Activated CD8-positive, alpha-beta memory T cell treated with anti-CD3 and anti-CD28 coated beads for 24 hours (primary cell): ENCODE measurements around the gene CISH.

Experiments
- DNase-seq: peaks from one replicate; pipeline ENCODE4 v3.0.0-alpha.2; 2020

The CISH gene

GRCh38 chr3:50635066-50635465 lies 23.5 kb upstream of the CISH start:
- no peak for DNase-seq

- no peak for DNase-seq
Observed at GRCh38 chr3:50633230-50633790, 21.7 kb upstream of the CISH start.

GRCh38 chr3:50632450-50632849 lies 20.9 kb upstream of the CISH start:
- no peak for DNase-seq

DNA sequence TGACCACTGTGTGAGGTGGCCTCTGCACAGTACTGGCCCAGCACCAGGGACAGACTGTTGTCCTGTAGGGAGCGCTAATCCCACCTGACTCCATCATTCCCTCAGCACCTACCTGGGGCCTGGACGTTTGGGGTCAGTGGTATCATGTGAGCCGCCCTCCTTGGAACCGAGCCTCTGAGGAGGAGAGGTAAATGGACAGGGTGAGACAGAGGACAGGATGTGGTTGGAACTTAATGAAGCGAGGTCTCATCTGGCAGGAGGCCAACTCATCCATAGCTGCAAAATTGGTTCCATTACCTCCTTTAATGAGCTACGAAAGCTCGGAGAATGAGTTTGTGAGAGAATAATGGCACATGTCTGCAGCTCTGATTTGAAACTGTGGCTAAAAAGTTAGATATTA lies 19.3 kb upstream of the CISH start:
- no peak for DNase-seq

DNA sequence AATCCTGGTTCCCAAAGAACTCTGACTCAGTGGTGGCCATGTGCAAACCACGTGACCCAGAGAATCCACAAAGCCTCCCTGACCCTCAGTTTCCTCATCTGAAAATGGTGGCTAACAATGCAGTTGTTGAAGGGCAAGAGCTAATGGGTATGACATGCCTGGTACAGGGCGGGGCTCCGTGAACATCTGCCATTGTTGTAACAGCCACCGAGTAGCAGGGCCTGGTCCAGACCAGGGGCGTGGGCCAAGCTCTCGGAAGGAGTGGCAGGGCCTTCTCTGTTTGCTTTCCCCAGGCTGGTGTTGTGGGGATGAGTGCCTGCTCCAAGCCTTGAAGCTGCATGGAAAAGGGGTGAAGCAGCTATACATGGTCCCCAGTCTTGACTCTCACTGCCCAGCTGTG lies 18.8 kb upstream of the CISH start:
- DNase-seq: no peak

- DNase-seq: no peak
Observed at GRCh38 chr3:50628601-50629000, 17.0 kb upstream of the CISH start.

GRCh38 chr3:50627407-50628051 lies 16.0 kb upstream of the CISH start:
- DNase-seq: no peak

GRCh38 chr3:50626401-50626800 lies 14.8 kb upstream of the CISH start:
- DNase-seq: no peak

GRCh38 chr3:50625231-50626182 lies 13.9 kb upstream of the CISH start:
- no peak for DNase-seq

GRCh38 chr3:50624634-50625033 lies 13.1 kb upstream of the CISH start:
- no peak for DNase-seq

- peak; percentile 80 for DNase-seq
Observed at GRCh38 chr3:50623840-50624474, 12.4 kb upstream of the CISH start.

GRCh38 chr3:50622881-50623280 lies 11.3 kb upstream of the CISH start:
- no peak for DNase-seq

DNA sequence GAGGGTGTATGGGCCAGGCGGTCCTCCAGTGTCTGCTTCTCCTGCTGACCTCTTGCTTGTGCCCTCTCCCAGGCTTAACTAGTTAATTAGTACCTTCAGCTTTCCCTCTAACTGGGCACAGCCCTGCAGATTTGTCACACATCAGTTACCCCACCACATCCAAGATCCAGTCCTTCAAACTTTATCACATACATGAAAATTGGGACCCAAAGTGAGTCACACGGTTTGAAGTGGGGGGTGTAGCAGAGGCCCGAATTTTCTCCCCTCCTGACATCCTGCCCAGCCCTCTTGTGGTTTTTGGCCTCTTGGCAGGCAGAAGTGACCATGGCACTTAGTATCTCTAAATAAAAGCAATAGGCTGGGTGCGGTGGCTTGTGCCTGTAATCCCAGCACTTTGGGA lies 9.2 kb upstream of the CISH start:
- no peak for DNase-seq

DNA sequence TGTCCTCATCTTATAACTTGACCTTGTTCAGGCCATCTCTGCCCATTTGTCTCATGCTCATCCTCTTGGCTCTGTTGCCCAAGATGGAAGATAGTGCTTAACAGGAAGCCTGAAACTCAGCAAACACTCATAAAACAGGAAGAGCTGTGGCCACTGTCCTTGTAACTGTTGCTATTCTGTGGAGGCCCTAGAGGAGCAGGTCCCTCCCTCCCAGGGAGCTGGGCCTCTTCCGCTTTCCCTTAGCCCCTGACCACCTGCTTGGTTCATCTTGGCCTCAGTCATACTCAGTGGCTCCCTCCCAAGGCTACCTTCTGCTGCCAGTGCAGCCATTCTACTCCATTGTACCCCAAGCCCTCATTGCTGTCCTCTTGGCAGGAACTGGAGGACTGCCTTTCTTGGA lies 8.8 kb upstream of the CISH start:
- DNase-seq: no peak

DNA sequence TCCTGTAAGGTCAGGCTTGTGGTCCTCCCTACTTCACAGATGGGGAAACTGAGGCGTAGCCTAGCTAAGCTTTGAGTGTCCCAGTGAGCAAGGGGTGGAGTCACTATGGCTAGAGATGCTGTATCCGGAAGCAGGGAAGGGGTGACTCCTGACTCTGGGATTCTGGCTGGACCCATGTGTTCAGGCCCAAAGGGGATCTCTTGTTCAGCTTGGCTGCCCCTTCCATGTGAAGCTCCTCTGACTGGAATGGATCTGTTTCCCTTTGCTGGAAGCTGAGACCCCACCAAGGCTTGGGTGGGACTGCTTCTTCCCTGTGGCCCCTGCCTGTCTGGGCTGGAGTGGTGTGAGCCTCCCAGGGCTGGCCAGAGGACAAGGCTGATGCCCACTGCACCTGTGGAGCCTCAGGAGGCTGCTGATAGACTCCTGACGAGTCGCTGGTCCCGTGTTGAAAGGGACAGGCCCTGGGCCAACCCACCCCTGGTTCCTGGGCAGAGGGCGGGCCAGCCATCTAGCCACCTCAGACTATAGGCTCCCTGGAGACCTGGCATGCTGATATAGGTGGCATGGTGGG lies 6.4 kb upstream of the CISH start:
- DNase-seq: peak; percentile 67

DNA sequence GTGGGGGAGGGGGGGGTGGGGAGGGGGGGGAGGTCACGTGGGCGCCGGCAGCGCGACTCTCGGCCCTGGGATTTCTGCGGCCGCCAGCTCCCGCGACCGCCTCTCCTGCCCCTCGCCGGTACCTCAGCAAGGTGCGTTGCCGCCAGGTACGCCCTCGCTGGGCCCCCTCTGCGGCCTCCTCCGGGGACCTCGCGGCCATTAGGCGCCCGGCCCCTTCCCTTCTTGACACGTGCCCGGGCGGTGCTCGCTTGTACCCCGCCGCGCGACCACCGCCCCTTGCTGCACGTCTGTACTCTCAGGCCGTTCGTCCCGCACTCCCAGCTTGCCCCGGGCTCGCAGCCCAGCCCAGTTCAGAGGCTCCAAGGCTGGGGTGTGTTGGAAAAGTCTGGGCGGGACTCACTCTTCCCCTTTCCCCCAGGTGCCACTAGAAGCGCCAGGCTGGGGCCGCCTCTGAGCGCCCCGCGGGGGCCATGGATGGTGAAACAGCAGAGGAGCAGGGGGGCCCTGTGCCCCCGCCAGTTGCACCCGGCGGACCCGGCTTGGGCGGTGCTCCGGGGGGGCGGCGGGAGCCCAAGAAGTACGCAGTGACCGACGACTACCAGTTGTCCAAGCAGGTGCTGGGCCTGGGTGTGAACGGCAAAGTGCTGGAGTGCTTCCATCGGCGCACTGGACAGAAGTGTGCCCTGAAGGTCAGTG lies 5.7 kb upstream of the CISH start, which contains the start of gene MAPKAPK3:
Gene MAPKAPK3 (plus strand): TSS at position 56 of the 696 bp plus-strand sequence. CDS start 415 bp downstream, at position 471.
- DNase-seq: no peak

DNA sequence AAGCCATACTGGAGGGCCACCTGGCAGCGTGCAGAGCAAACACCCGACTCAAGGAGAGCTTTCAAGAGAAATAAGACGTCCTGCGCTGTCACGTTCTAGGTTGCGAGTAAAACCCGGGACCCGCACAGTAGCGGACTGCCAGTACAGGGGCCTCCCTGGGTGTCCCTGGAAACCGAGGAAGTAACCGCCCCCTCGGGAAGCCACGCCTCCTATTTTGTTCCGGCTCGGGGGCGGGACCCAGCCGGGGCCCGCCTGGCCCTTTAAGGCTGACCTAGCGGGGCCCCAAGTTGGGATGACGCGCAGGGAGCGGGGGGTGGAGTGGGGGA lies 5.2 kb upstream of the CISH start:
- DNase-seq: peak; percentile 99

GRCh38 chr3:50616003-50616769 lies 4.6 kb upstream of the CISH start:
- DNase-seq: peak; percentile 92

DNA sequence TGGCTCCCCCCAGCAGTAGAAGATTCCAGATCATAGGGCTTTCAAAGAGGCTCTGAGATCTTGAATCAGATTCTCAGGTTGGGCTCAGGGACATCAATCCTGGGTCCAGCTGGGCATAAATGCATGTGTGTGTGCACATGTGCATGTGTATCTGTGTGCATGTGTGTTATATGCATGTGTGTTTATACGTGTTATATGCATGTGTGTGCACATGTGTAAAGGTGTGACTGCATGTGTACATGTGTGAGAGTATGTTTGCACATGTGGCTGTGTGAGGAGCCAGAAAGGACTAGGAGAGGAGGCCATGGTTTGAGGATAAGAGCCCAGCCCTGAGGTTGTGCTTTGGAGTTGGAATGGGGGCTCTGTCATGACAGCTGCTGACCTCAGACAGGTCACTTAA lies 3.6 kb upstream of the CISH start:
- DNase-seq: no peak

DNA sequence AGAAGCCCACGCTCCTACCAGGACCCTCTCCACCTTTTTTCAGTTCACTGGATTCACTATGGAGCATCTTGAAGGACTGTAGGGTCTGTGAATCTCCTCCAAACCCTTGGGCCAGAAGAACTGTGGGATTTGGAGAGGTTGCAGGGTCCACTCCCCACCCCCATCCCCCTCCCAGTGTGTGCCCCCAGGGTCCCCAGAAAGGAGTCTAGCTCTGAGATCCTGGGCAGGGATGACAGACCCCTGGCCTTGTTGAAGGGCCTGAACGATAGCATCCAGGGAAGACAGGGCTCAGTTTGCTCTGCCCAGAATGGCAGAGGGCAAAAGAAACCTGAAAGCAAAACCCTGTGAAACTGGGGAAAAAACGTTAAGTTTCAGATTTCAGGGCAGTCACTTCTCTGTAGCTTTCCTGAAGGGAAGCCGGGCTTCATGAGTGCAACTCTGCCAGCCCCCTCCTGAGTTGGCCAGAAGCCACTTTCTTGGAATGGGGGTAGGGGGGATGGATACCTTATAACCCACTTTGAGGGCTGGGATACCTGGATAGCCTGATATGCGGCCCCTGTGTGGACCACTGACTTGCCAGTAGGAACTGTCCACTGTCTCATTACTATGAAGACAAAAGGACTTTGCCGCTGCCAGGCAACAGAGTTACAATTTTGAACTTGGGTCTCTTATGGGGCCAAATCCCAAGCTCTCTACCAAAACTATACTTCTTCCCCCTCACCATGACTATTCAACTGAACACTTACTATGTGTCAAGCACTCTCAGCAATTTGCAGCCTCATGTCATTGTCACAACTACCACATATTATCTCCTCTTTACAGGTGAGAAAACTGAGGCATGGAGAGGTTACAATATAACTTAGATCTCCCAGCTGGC lies 1.6 kb upstream of the CISH start:
- peak; percentile 81 for DNase-seq
